Loucy (cell line): ENCODE data around the gene SPRED2.

Experiments used
- H2AFZ ChIP-seq: fragments of 200-600 bp; sonication (generic); 2 replicates; pipeline ENCODE4 v1.6.0; 2016; ENCODE audit warnings: antibody characterized with exemption, mild to moderate bottlenecking, low read length, moderate library complexity
- H3F3A ChIP-seq: fragments of 200-600 bp; 2 replicates; pipeline ENCODE4 v1.6.0; 2016; ENCODE audit warnings: antibody characterized with exemption, low read depth, mild to moderate bottlenecking
- H3K27me3 ChIP-seq: fragments of 200-600 bp; sonication (generic); 2 replicates; pipeline ENCODE4 v1.6.1; 2014; ENCODE audit warnings: low read length, mild to moderate bottlenecking; ENCODE audit not compliant: insufficient read depth, poor library complexity, severe bottlenecking
- H3K36me3 ChIP-seq: fragments of 200-600 bp; sonication (generic); 2 replicates; pipeline ENCODE4 v1.6.1; 2016; ENCODE audit warnings: low read length; ENCODE audit not compliant: insufficient read depth
- H3K4me1 ChIP-seq: fragments of 200-600 bp; sonication (generic); 2 replicates; pipeline ENCODE4 v1.5.1; 2014; ENCODE audit warnings: low read length, mild to moderate bottlenecking; ENCODE audit not compliant: insufficient read depth, poor library complexity, severe bottlenecking
- H3K4me2 ChIP-seq: fragments of 200-600 bp; sonication (generic); 2 replicates; pipeline ENCODE4 v1.6.0; 2014; ENCODE audit warnings: antibody characterized with exemption, low read length, low read depth, mild to moderate bottlenecking; ENCODE audit not compliant: poor library complexity, severe bottlenecking
- H3K4me3 ChIP-seq: fragments of 200-600 bp; sonication (generic); 2 replicates; pipeline ENCODE4 v1.5.1; 2014; ENCODE audit warnings: low read length, mild to moderate bottlenecking, mixed read lengths; ENCODE audit not compliant: poor library complexity, severe bottlenecking
- H3K79me2 ChIP-seq: fragments of 200-600 bp; sonication (generic); 2 replicates; pipeline ENCODE4 v1.6.1; 2014; ENCODE audit warnings: low read length; ENCODE audit not compliant: insufficient read depth
- H3K9ac ChIP-seq: fragments of 200-600 bp; sonication (generic); 2 replicates; pipeline ENCODE4 v1.6.0; 2014; ENCODE audit warnings: mild to moderate bottlenecking, low read depth, low read length, moderate library complexity; ENCODE audit not compliant: poor library complexity, severe bottlenecking
- H3K9me2 ChIP-seq: fragments of 200-600 bp; sonication (generic); replicated peaks from 2 replicates; pipeline ENCODE4 v1.6.1; 2016; ENCODE audit warnings: low read depth, low read length, mixed read lengths
- H3K9me3 ChIP-seq: fragments of 200-600 bp; sonication (generic); 2 replicates; pipeline ENCODE4 v1.6.1; 2014; ENCODE audit warnings: mild to moderate bottlenecking, antibody characterized with exemption, low read length, low read depth; ENCODE audit not compliant: insufficient read depth
- H4K20me1 ChIP-seq: fragments of 200-600 bp; sonication (generic); 2 replicates; pipeline ENCODE4 v1.6.0; 2014; ENCODE audit warnings: antibody characterized with exemption, low read length, mild to moderate bottlenecking; ENCODE audit not compliant: insufficient read depth, poor library complexity, severe bottlenecking
- CTCF ChIP-seq: fragments of 200-600 bp; sonication (generic); conservative IDR thresholded peaks from 2 replicates; pipeline ENCODE4 v1.5.1; 2014; ENCODE audit warnings: mild to moderate bottlenecking, antibody characterized with exemption, low read length
- EZH2phosphoT487 ChIP-seq: fragments of 200-600 bp; IDR thresholded peaks from 2 replicates; pipeline ENCODE4 v1.6.1; 2018; ENCODE audit warnings: antibody characterized with exemption, mild to moderate bottlenecking, moderate library complexity, borderline replicate concordance

The SPRED2 gene

GRCh38 chr2:65278531-65278981 lies 153.8 kb downstream of the SPRED2 start:
- Histone ChIP-seq H3K4me3 (no peak overlapping the region), H3F3A (no peaks in the 10 kb centered on the region), H2AFZ (no peak overlapping the region), H3K9ac (no peak overlapping the region), H3K9me3 (no peaks in the 10 kb centered on the region), H3K36me3 (no peaks in the 10 kb centered on the region), H3K27me3 (no peaks in the 10 kb centered on the region), H3K4me2 (peak overlapping the region; percentile 20), H3K4me1 (peaks cover 9% of the 10 kb centered on the region), H3K79me2 (no peaks in the 10 kb centered on the region), H4K20me1 (no peaks in the 10 kb centered on the region), H3K9me2 (no peaks in the 10 kb centered on the region)
- no peak for TF ChIP-seq CTCF
- TF ChIP-seq EZH2phosphoT487, result no peak

GRCh38 chr2:65277791-65278483 lies 154.5 kb downstream of the SPRED2 start:
- peaks cover 9% of the 10 kb centered on the region for H3K4me1 ChIP-seq
- H3K9me3 ChIP-seq, result no peaks in the 10 kb centered on the region
- no peak for TF ChIP-seq EZH2phosphoT487
- peak; percentile 26; the same call in 1 of the 2 replicates for TF ChIP-seq CTCF
- no peaks in the 10 kb centered on the region for H4K20me1 ChIP-seq
- H3K9ac ChIP-seq, result no peak overlapping the region
- no peaks in the 10 kb centered on the region for H3K27me3 ChIP-seq
- H3K4me3 ChIP-seq, result no peak overlapping the region
- no peak overlapping the region for H3K4me2 ChIP-seq
- H3K79me2 ChIP-seq, result no peaks in the 10 kb centered on the region
- no peaks in the 10 kb centered on the region for H3K9me2 ChIP-seq
- H2AFZ ChIP-seq, result no peak overlapping the region
- peaks cover 1% of the 10 kb centered on the region; the same call in 1 of the 2 replicates for H3K36me3 ChIP-seq
- no peaks in the 10 kb centered on the region for H3F3A ChIP-seq

GRCh38 chr2:65277118-65277517 lies 155.3 kb downstream of the SPRED2 start:
- peaks cover 9% of the 10 kb centered on the region for H3K4me1 ChIP-seq
- H2AFZ ChIP-seq, result no peak overlapping the region
- no peak overlapping the region for H3K4me2 ChIP-seq
- H3K36me3 ChIP-seq, result peaks cover 9% of the 10 kb centered on the region; the same call in 1 of the 2 replicates
- H4K20me1 ChIP-seq, result no peaks in the 10 kb centered on the region
- no peaks in the 10 kb centered on the region for H3K9me2 ChIP-seq
- no peaks in the 10 kb centered on the region for H3F3A ChIP-seq
- H3K9me3 ChIP-seq, result no peaks in the 10 kb centered on the region
- H3K79me2 ChIP-seq, result no peaks in the 10 kb centered on the region
- H3K9ac ChIP-seq, result no peak overlapping the region
- TF ChIP-seq EZH2phosphoT487, result no peak
- H3K4me3 ChIP-seq, result no peak overlapping the region
- H3K27me3 ChIP-seq, result no peaks in the 10 kb centered on the region

- Histone ChIP-seq H3K27me3 (no peaks in the 10 kb centered on the region), H3K9ac (no peak overlapping the region), H3K4me3 (no peak overlapping the region), H4K20me1 (no peaks in the 10 kb centered on the region), H3K4me1 (peaks cover 9% of the 10 kb centered on the region), H3K36me3 (peaks cover 13% of the 10 kb centered on the region; the same call in 1 of the 2 replicates), H3K9me3 (no peaks in the 10 kb centered on the region), H3K9me2 (no peaks in the 10 kb centered on the region), H3K79me2 (no peaks in the 10 kb centered on the region), H2AFZ (no peak overlapping the region), H3F3A (no peaks in the 10 kb centered on the region), H3K4me2 (no peak overlapping the region)
- TF ChIP-seq CTCF, result no peak
- TF ChIP-seq EZH2phosphoT487, result no peak
Measured at GRCh38 chr2:65276609-65277008, 155.8 kb downstream of the SPRED2 start.
